ENCODE results near the gene CRTC1.

DNA sequence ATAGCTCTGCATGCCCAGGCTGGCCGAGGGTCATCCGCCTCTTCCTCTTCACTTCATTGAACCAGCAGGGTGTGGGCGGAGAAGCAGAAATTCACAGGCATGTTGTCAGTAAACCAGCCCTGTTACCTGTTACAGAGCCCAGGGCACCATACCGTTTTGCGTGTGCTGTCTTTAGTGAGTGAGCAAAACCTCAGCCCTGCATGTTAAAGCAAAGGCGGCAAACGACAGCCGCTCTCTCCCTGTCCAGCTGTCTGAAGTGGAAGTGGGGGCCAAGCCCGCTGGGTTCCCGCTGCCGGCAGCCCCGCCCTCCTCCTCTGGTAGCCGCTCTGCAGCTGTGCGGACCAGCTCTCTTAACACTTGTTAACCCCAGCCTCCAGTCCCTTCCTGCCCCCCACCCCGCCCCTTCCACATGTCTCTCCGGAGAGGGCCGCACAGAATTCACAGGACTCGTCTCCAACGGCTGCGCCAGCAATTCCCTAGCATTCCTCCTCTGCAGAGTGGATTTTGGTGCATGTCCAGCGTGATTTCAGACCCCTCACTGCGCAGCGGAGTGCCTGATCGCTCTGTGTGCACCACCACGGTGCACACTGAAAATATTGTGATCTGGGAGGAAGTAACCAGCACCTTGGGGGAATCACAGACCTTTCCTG lies 34.0 kb upstream of the CRTC1 start:
- TF ChIP-seq CTCF (conservative IDR thresholded peaks at IDR 0.05; ENCODE audit: low read depth, low read length) (no peak), EZH2 (IDR thresholded peaks at IDR 0.05; ENCODE audit: borderline replicate concordance, low read depth, low read length, poor library complexity, severe bottlenecking) (no peak)
